ENCODE results near the gene TBC1D12.
"Not testable (repeated sequence)": the region's sequence is repeated elsewhere in the genome, so short reads cannot be mapped to it uniquely, and the experiment has no call there.

TBC1D12 gene

DNA sequence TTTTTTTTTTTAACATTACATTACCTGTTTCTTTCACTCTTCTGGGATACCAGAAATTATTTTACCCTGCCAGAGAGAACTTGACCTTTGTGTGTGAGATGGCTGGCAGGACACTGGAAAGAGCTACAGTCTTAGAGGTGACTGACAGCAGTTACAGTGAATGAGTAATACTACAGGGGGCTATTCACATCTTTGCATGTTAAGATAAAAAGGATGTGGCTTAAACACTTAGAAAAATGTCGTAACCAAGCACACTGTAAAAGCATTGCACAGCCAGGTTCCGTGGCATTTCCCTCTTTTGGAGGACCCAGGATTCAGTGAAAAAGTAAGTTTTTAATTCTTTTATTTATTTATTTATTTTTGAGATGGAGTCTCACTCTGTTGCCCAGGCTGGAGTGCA is 18.8 kb upstream of the TBC1D12 start:
- no peak overlapping the region for H3K27ac ChIP-seq (ENCODE audit: low read depth, low read length)
- H3K4me2 ChIP-seq (ENCODE audit: low read length) = no peak overlapping the region
- H3F3A ChIP-seq (ENCODE audit: control insufficient read depth, insufficient read depth) = no peaks in the 10 kb centered on the region
- H3K9me2 ChIP-seq (replicated peaks; ENCODE audit: control insufficient read depth, low read length) = no peaks in the 10 kb centered on the region
- no peak overlapping the region for H3K4me3 ChIP-seq (ENCODE audit: low read length)
- no peaks in the 10 kb centered on the region for H3K36me3 ChIP-seq (ENCODE audit: control insufficient read depth, low read length)
- H3K79me2 ChIP-seq (ENCODE audit: control insufficient read depth, low read length) = no peaks in the 10 kb centered on the region
- no peaks in the 10 kb centered on the region for H3K4me1 ChIP-seq (ENCODE audit: control insufficient read depth, low read length)
- no peaks in the 10 kb centered on the region for H4K20me1 ChIP-seq (ENCODE audit: control insufficient read depth, insufficient read depth, low read depth, low read length)
- no peak for TF ChIP-seq EZH2phosphoT487 (IDR thresholded peaks at IDR 0.05; ENCODE audit: borderline replicate concordance, low read length)
- TF ChIP-seq, protein P1, sequence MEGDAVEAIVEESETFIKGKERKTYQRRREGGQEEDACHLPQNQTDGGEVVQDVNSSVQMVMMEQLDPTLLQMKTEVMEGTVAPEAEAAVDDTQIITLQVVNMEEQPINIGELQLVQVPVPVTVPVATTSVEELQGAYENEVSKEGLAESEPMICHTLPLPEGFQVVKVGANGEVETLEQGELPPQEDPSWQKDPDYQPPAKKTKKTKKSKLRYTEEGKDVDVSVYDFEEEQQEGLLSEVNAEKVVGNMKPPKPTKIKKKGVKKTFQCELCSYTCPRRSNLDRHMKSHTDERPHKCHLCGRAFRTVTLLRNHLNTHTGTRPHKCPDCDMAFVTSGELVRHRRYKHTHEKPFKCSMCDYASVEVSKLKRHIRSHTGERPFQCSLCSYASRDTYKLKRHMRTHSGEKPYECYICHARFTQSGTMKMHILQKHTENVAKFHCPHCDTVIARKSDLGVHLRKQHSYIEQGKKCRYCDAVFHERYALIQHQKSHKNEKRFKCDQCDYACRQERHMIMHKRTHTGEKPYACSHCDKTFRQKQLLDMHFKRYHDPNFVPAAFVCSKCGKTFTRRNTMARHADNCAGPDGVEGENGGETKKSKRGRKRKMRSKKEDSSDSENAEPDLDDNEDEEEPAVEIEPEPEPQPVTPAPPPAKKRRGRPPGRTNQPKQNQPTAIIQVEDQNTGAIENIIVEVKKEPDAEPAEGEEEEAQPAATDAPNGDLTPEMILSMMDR (IDR thresholded peaks at IDR 0.05; ENCODE audit: low read depth, low read length, poor library complexity, severe bottlenecking) = no peak
- no peaks in the 10 kb centered on the region for H3K27me3 ChIP-seq (ENCODE audit: control insufficient read depth, low read length)
- no peaks in the 10 kb centered on the region for H3K9me3 ChIP-seq (ENCODE audit: control insufficient read depth, insufficient read depth, low read length)

DNA sequence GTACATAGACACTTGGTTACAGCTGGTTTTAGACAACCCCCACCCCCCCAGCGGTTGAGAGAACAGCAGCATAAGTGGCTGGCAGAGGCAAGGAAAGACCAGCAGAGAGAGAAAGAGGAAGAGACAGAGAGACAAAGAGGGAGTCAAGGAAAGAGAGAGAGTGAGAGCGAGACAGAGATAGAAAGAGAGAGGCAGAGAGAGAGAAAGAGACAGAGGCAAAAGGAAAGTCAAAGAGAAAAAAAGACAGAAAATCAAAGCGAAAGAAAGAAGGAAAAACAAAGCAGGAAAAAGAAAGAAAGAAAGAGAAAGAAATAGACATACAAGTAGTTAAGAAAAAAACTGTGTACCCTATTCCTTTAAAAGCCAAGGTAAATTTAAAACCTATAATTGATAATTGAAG is 16.6 kb upstream of the TBC1D12 start:
- H3K27me3 ChIP-seq (ENCODE audit: control insufficient read depth, low read length); H3K9me2 ChIP-seq (replicated peaks; ENCODE audit: control insufficient read depth, low read length); H3F3A ChIP-seq (ENCODE audit: control insufficient read depth, insufficient read depth); H3K4me2 ChIP-seq (ENCODE audit: low read length); H4K20me1 ChIP-seq (ENCODE audit: control insufficient read depth, insufficient read depth, low read depth, low read length); H3K4me1 ChIP-seq (ENCODE audit: control insufficient read depth, low read length); H3K79me2 ChIP-seq (ENCODE audit: control insufficient read depth, low read length); H3K27ac ChIP-seq (ENCODE audit: low read depth, low read length); H3K36me3 ChIP-seq (ENCODE audit: control insufficient read depth, low read length); H3K9me3 ChIP-seq (ENCODE audit: control insufficient read depth, insufficient read depth, low read length); H3K4me3 ChIP-seq (ENCODE audit: low read length): not testable (repeated sequence)

- not testable (repeated sequence) for H3K4me2 ChIP-seq (ENCODE audit: low read length); H3K27me3 ChIP-seq (ENCODE audit: control insufficient read depth, low read length); H3K9me2 ChIP-seq (replicated peaks; ENCODE audit: control insufficient read depth, low read length); H3K4me3 ChIP-seq (ENCODE audit: low read length); H4K20me1 ChIP-seq (ENCODE audit: control insufficient read depth, insufficient read depth, low read depth, low read length); H3K4me1 ChIP-seq (ENCODE audit: control insufficient read depth, low read length); H3K79me2 ChIP-seq (ENCODE audit: control insufficient read depth, low read length); H3K27ac ChIP-seq (ENCODE audit: low read depth, low read length); H3K9me3 ChIP-seq (ENCODE audit: control insufficient read depth, insufficient read depth, low read length); H3F3A ChIP-seq (ENCODE audit: control insufficient read depth, insufficient read depth); H3K36me3 ChIP-seq (ENCODE audit: control insufficient read depth, low read length)
Measured at GRCh38 chr10:94392117-94392516, 10.2 kb upstream of the TBC1D12 start.

- H3K27me3 ChIP-seq (ENCODE audit: control insufficient read depth, low read length) = peaks cover 12% of the 10 kb centered on the region
- H3K79me2 ChIP-seq (ENCODE audit: control insufficient read depth, low read length) = no peaks in the 10 kb centered on the region
- no peaks in the 10 kb centered on the region for H3K9me2 ChIP-seq (replicated peaks; ENCODE audit: control insufficient read depth, low read length)
- no peaks in the 10 kb centered on the region for H3F3A ChIP-seq (ENCODE audit: control insufficient read depth, insufficient read depth)
- peaks cover 3% of the 10 kb centered on the region for H3K4me1 ChIP-seq (ENCODE audit: control insufficient read depth, low read length)
- H4K20me1 ChIP-seq (ENCODE audit: control insufficient read depth, insufficient read depth, low read depth, low read length) = no peaks in the 10 kb centered on the region
- TF ChIP-seq EZH2phosphoT487 (IDR thresholded peaks at IDR 0.05; ENCODE audit: borderline replicate concordance, low read length) = no peak
- TF ChIP-seq, protein P1 (IDR thresholded peaks at IDR 0.05; ENCODE audit: low read depth, low read length, poor library complexity, severe bottlenecking) = no peak
- no peak overlapping the region for H3K27ac ChIP-seq (ENCODE audit: low read depth, low read length)
- no peak overlapping the region for H3K4me2 ChIP-seq (ENCODE audit: low read length)
- peaks cover 4% of the 10 kb centered on the region; the same call in 1 of the 2 replicates for H3K9me3 ChIP-seq (ENCODE audit: control insufficient read depth, insufficient read depth, low read length)
- no peak overlapping the region for H3K4me3 ChIP-seq (ENCODE audit: low read length)
- H3K36me3 ChIP-seq (ENCODE audit: control insufficient read depth, low read length) = no peaks in the 10 kb centered on the region
Measured at GRCh38 chr10:94397549-94398370, 4.6 kb upstream of the TBC1D12 start.
